Heart left ventricle (tissue), 16 donors: Measurements from ENCODE around the gene METTL4. TPM values are rescaled to one million over a fixed set of nuclear protein-coding genes. Genes with fewer than 3 reads are reported as not detected.

ENCODE experiments used
- ATAC-seq, 4 donors: fragments of 200-7000 bp; cut with Tn5 transposase; one replicate each; pipeline ENCODE4 v1.9.1; 2020 to 2022; ENCODE audit warnings: moderate library complexity in 4 of 4, mild to moderate bottlenecking in 3 of 4, moderate number of reproducible peaks in 1 of 4
- DNase-seq, 5 donors: peaks; one replicate each; pipeline ENCODE4 v3.0.0-alpha.2; 2020
- H3K27ac ChIP-seq, 12 donors: fragments of 200-600 bp; sonication (generic) in 4 of 12; one replicate each; pipeline versions ENCODE4 v1.5.0 to v1.8.0; 2016 to 2022; ENCODE audit warnings: mild to moderate bottlenecking in 2 of 12
- H3K27me3 ChIP-seq, 9 donors: fragments of 200-600 bp; sonication (generic) in 2 of 9; one replicate each; pipeline versions ENCODE4 v1.5.1 to v1.8.0; 2016 to 2022; ENCODE audit warnings: mild to moderate bottlenecking in 3 of 9
- H3K36me3 ChIP-seq, 9 donors: fragments of 200-600 bp; sonication (generic) in 2 of 9; one replicate each; pipeline versions ENCODE4 v1.5.0 to v1.8.0; 2018 to 2022; ENCODE audit warnings: mild to moderate bottlenecking in 2 of 9
- H3K4me1 ChIP-seq, 12 donors: fragments of 200-600 bp; sonication (generic) in 4 of 12; one replicate each; pipeline versions ENCODE4 v1.5.0 to v1.8.0; 2016 to 2022; ENCODE audit warnings: mild to moderate bottlenecking in 3 of 12
- H3K4me3 ChIP-seq, 12 donors: fragments of 200-600 bp; sonication (generic) in 4 of 12; one replicate each; pipeline versions ENCODE4 v1.5.0 to v1.8.0; 2017 to 2022; ENCODE audit warnings: mild to moderate bottlenecking in 9 of 12, moderate library complexity in 4 of 12
- H3K9me3 ChIP-seq, 12 donors: fragments of 200-600 bp; sonication (generic) in 4 of 12; one replicate each; pipeline versions ENCODE4 v1.5.0 to v1.8.0; 2016 to 2022; ENCODE audit warnings: mild to moderate bottlenecking in 1 of 12
- CTCF ChIP-seq, 12 donors: fragments of 200-600 bp; sonication (generic) in 4 of 12; IDR thresholded peaks; one replicate each; pipeline versions ENCODE4 v1.5.0 to v1.8.0; 2018 to 2022; ENCODE audit warnings: antibody characterized with exemption in 12 of 12, mild to moderate bottlenecking in 5 of 12
- POLR2A ChIP-seq, 2 donors: fragments of 450-650 bp; IDR thresholded peaks; one replicate each; pipeline ENCODE4 v1.6.1; 2017; ENCODE audit warnings: antibody characterized with exemption in 2 of 2, mild to moderate bottlenecking in 2 of 2, moderate library complexity in 2 of 2
- WGBS, 4 donors: extraction: QIAGEN DNeasy Blood & Tissue Kit in 2 of 4; methylation state at CpG; one replicate each; pipeline versions ENCODE4 v1.1.5 to v1.1.7; 2013 to 2018; 5-methylcytosine and 5-hydroxymethylcytosine counted together
- intact Hi-C, 10 donors: fragments of 100-400 bp; cut with DNase I; formaldehyde crosslinking; loops; one replicate each; pipeline versions ENCODE4 v1.11.1 to v1.14.2; 2022
- polyA plus RNA-seq, 2 donors: library from polyadenylated mRNA; stranded (reverse); fragments of 200-250 nt; gene quantifications; one replicate each; pipeline ENCODE4 v1.2.3, GENCODE V29; 2013
- total RNA-seq, 9 donors: library from RNA; depleted of rRNA in 2 of 9; stranded (reverse); fragments of >200 nt in 2 of 9; fragmentation: NEBNext Ultra II Directional in 3 of 9; extraction: Animal tissue kit (Norgen Biotek cat#: 25700) in 3 of 9; gene quantifications; one replicate each; pipeline versions ENCODE4 v1.1.0 to v1.2.4, GENCODE V29; 2016 to 2023
- donor health status: ischemic (EF 13 %, LVEDD 7.1; RV severe dilation, severe dysfunction).
- donor health status: healthy with polysubstance abuse.
- donor health status: DM: no; HTN: yes; CAD: no.
- donor health status: DM: no; HTN: no; CAD: no.
- donor health status: ischemic (EF 25% LVEDD 6.9; RV normal size, moderate dysfunction).
- donor health status: ischemic (EF 25% LVEDD 5.7; RV mildly dilated, moderate dysfunction).
- donor health status: healthy.
- donor health status: DM: yes; HTN: yes; CAD: no.
- donor health status: ischemic (EF 35%, LVEDD 5.7; RV mildly dilated, moderate dysfunction).
- donor health status: nonischemic (EF 11% LVEDD 7.7; RV severe dilation, severe dysfunction).
- donor health status: DM: yes; HTN: yes; CAD: no.
- donor health status: PGD.
- donor health status: ischemic (EF 29% LVEDD 5.4; RV normal size, mild dysfunction).
- donor health status: nonischemic (EF 23%, LVEDD 6.1; RV moderate dilation, normal function).

METTL4 gene
- total and polyA plus RNA-seq, 11 donors, result 3.1 to 10.3 (median 5.8) TPM

GRCh38 chr18:2538844-2539243, 32.5 kb downstream of the METTL4 start:
- no peak for TF ChIP-seq CTCF (IDR thresholded peaks at IDR 0.05)
- no peak for TF ChIP-seq POLR2A (IDR thresholded peaks at IDR 0.05)
- DNase-seq, result no peak
- Histone ChIP-seq H3K36me3 (peaks cover 0 to 24% (median 12%) of the 10 kb centered on the region in 9 donors), H3K9me3 (no peaks in the 10 kb centered on the region), H3K27me3 (no peaks in the 10 kb centered on the region), H3K4me1 (no peaks in the 10 kb centered on the region), H3K4me3 (no peak overlapping the region), H3K27ac (no peak overlapping the region)
- intact Hi-C loops, result loop anchor here in 1 of 10 donors (10.0 kb wide), 1 partner anchor 204 kb away; no protein-coding TSS in a partner anchor
- WGBS, 4 donors, result 67 to 81% (median 74%) methylated on average over 1 of the region's 1 CpG
- ATAC-seq, result no peak

- no peak for ATAC-seq
- no peak overlapping the region for H3K4me3 ChIP-seq
- no peaks in the 10 kb centered on the region for H3K27me3 ChIP-seq
- H3K9me3 ChIP-seq, result no peaks in the 10 kb centered on the region
- H3K27ac ChIP-seq, result no peak overlapping the region
- H3K4me1 ChIP-seq, result no peaks in the 10 kb centered on the region
- no peak for TF ChIP-seq CTCF (IDR thresholded peaks at IDR 0.05)
- TF ChIP-seq POLR2A (IDR thresholded peaks at IDR 0.05), result no peak
- DNase-seq, result no peak
- intact Hi-C loops, result loop anchor here in 1 of 10 donors (10.0 kb wide), 1 partner anchor 203 kb away; no protein-coding TSS in a partner anchor
- WGBS, 4 donors, result 91 to 93% (median 92%) methylated on average over 1 of the region's 1 CpG
- peaks cover 0 to 18% (median 7%) of the 10 kb centered on the region in 9 donors for H3K36me3 ChIP-seq
These were observed 33.1 kb downstream of the METTL4 start for GRCh38 chr18:2538236-2538635.

- WGBS, 4 donors, result 53 to 59% (median 55%) methylated on average over 3 of the region's 3 CpGs
- no peak for ATAC-seq
- Histone ChIP-seq H3K9me3 (peaks cover 0 to 8% (median 0%) of the 10 kb centered on the region in 12 donors), H3K36me3 (peaks cover 0 to 16% (median 7%) of the 10 kb centered on the region in 9 donors), H3K4me3 (no peak overlapping the region), H3K4me1 (no peaks in the 10 kb centered on the region), H3K27ac (no peak overlapping the region), H3K27me3 (no peaks in the 10 kb centered on the region)
- TF ChIP-seq CTCF (IDR thresholded peaks at IDR 0.05) (no peak), POLR2A (IDR thresholded peaks at IDR 0.05) (no peak)
- intact Hi-C loops, result loop anchor here in 1 of 10 donors (10.0 kb wide), 1 partner anchor 202 kb away; no protein-coding TSS in a partner anchor
- no peak for DNase-seq
These were observed 34.0 kb downstream of the METTL4 start for GRCh38 chr18:2537296-2537695.

- Histone ChIP-seq H3K9me3 (peaks cover 0 to 10% (median 0%) of the 10 kb centered on the region in 12 donors), H3K36me3 (peaks cover 0 to 16% (median 7%) of the 10 kb centered on the region in 9 donors), H3K27ac (no peak overlapping the region), H3K4me1 (no peaks in the 10 kb centered on the region), H3K4me3 (no peak overlapping the region), H3K27me3 (no peaks in the 10 kb centered on the region)
- no peak for DNase-seq
- intact Hi-C loops, result loop anchor here in 1 of 10 donors (10.0 kb wide), 1 partner anchor 202 kb away; no protein-coding TSS in a partner anchor
- TF ChIP-seq POLR2A (IDR thresholded peaks at IDR 0.05) (no peak), CTCF (IDR thresholded peaks at IDR 0.05) (no peak)
- peak in 1 of 4 donors; percentile 32 for ATAC-seq
- 63 to 73% (median 69%) methylated on average over 4 of the region's 4 CpGs for WGBS, 4 donors
These were observed 34.8 kb downstream of the METTL4 start for GRCh38 chr18:2536493-2536892.
